Nephron progenitor cell (in vitro differentiated cells): Measurements from ENCODE around the gene C1orf21.

Experiments used
- DNase-seq: peaks from one replicate; pipeline ENCODE4 v3.0.0; 2021
- H3K27ac Mint-ChIP-seq: 2 replicates; pipeline ENCODE4 v1.8.0; 2021; ENCODE audit warnings: mild to moderate bottlenecking, moderate library complexity, mixed read lengths
- H3K27me3 Mint-ChIP-seq: 2 replicates; pipeline ENCODE4 v1.8.0; 2021; ENCODE audit warnings: mild to moderate bottlenecking, low read depth, mixed read lengths; ENCODE audit not compliant: poor library complexity
- H3K36me3 Mint-ChIP-seq: 2 replicates; pipeline ENCODE4 v1.8.0; 2021; ENCODE audit warnings: low read depth, mixed read lengths
- H3K4me1 Mint-ChIP-seq: 2 replicates; pipeline ENCODE4 v1.8.0; 2021; ENCODE audit warnings: mixed read lengths
- H3K4me3 Mint-ChIP-seq: 2 replicates; pipeline ENCODE4 v1.8.0; 2021; ENCODE audit warnings: mild to moderate bottlenecking, moderate library complexity, mixed read lengths
- H3K9me3 Mint-ChIP-seq: 2 replicates; pipeline ENCODE4 v1.8.0; 2021; ENCODE audit warnings: mild to moderate bottlenecking, moderate library complexity, mixed read lengths
- TF ChIP-seq, protein P1 (sequence below): fragments of 200-600 bp; sonication (generic); IDR thresholded peaks from 2 replicates; pipeline ENCODE4 v1.5.0; 2021; ENCODE audit warnings: antibody characterized with exemption

The C1orf21 gene

GRCh38 chr1:184492536-184492935 is 105.7 kb downstream of the C1orf21 start:
- Mint-ChIP-seq H3K36me3 (no peaks in the 10 kb centered on the region), H3K27ac (peak overlapping the region; percentile 25), H3K9me3 (no peaks in the 10 kb centered on the region), H3K27me3 (peaks cover 4% of the 10 kb centered on the region), H3K4me1 (peaks cover 40% of the 10 kb centered on the region), H3K4me3 (no peak overlapping the region)
- no peak for DNase-seq
- TF ChIP-seq, protein P1, sequence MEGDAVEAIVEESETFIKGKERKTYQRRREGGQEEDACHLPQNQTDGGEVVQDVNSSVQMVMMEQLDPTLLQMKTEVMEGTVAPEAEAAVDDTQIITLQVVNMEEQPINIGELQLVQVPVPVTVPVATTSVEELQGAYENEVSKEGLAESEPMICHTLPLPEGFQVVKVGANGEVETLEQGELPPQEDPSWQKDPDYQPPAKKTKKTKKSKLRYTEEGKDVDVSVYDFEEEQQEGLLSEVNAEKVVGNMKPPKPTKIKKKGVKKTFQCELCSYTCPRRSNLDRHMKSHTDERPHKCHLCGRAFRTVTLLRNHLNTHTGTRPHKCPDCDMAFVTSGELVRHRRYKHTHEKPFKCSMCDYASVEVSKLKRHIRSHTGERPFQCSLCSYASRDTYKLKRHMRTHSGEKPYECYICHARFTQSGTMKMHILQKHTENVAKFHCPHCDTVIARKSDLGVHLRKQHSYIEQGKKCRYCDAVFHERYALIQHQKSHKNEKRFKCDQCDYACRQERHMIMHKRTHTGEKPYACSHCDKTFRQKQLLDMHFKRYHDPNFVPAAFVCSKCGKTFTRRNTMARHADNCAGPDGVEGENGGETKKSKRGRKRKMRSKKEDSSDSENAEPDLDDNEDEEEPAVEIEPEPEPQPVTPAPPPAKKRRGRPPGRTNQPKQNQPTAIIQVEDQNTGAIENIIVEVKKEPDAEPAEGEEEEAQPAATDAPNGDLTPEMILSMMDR = no peak

GRCh38 chr1:184493987-184494388 is 107.2 kb downstream of the C1orf21 start:
- H3K9me3 Mint-ChIP-seq = no peaks in the 10 kb centered on the region
- DNase-seq = no peak
- no peak overlapping the region for H3K4me3 Mint-ChIP-seq
- peak overlapping the region; percentile 3 for H3K27ac Mint-ChIP-seq
- peaks cover 40% of the 10 kb centered on the region for H3K4me1 Mint-ChIP-seq
- H3K36me3 Mint-ChIP-seq = no peaks in the 10 kb centered on the region
- peaks cover 4% of the 10 kb centered on the region for H3K27me3 Mint-ChIP-seq
- TF ChIP-seq, protein P1 = no peak

DNA sequence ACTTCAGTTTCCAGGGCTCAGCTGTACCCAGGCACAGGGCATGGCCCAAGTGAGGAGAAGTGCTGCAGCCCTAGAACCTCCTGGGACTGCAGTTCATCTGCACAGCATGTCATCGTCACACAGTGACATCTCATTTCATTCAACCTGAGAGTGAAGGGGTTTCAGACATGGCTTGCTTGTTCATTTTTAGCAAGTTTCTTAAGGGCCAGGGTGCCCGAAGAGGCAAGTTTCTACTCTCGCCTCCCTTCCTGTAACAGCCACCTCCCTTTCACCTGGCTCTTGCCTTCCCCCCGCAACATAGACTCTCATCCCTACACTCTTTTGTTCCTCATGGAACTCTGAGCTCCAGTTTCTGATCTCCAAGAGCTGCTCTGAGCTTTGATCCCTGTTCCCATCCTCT is 108.1 kb downstream of the C1orf21 start:
- Mint-ChIP-seq H3K4me1 (peaks cover 40% of the 10 kb centered on the region), H3K27me3 (peaks cover 4% of the 10 kb centered on the region), H3K9me3 (no peaks in the 10 kb centered on the region), H3K4me3 (no peak overlapping the region), H3K27ac (no peak overlapping the region), H3K36me3 (no peaks in the 10 kb centered on the region)
- DNase-seq = no peak
- TF ChIP-seq, protein P1 = no peak

- TF ChIP-seq, protein P1 = no peak
- Mint-ChIP-seq H3K4me3 (no peak overlapping the region), H3K36me3 (no peaks in the 10 kb centered on the region), H3K27ac (no peak overlapping the region), H3K9me3 (no peaks in the 10 kb centered on the region), H3K27me3 (peaks cover 4% of the 10 kb centered on the region), H3K4me1 (peaks cover 22% of the 10 kb centered on the region)
- DNase-seq = no peak
These were observed 111.3 kb downstream of the C1orf21 start for GRCh38 chr1:184497959-184498723.

GRCh38 chr1:184499616-184500015 is 112.8 kb downstream of the C1orf21 start:
- DNase-seq = no peak
- Mint-ChIP-seq H3K4me1 (peaks cover 13% of the 10 kb centered on the region), H3K27me3 (peaks cover 4% of the 10 kb centered on the region), H3K36me3 (no peaks in the 10 kb centered on the region), H3K9me3 (no peaks in the 10 kb centered on the region), H3K27ac (no peak overlapping the region), H3K4me3 (no peak overlapping the region)
- TF ChIP-seq, protein P1 = no peak

DNA sequence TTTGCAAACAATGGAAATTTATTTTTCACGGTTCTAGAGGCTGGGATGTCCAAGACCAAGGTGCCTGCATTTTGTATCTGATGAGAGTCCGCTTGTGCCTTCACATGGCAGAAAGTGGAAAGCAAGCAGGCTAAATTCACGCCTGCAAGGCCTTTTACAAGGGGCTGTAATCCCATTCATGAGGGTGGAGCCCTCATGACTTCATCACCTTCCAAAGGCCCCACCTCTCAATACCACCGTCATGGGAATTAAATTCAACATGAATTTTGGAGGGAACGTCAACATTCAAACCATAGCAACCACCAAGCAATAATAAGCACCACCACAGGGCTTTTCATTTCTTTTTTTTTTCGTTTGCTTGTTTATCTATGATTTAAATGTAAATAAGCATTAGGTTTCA is 115.3 kb downstream of the C1orf21 start:
- no peak for DNase-seq
- Mint-ChIP-seq H3K9me3 (no peaks in the 10 kb centered on the region), H3K4me3 (no peak overlapping the region), H3K36me3 (no peaks in the 10 kb centered on the region), H3K4me1 (peaks cover 11% of the 10 kb centered on the region), H3K27me3 (no peaks in the 10 kb centered on the region), H3K27ac (no peak overlapping the region)
- TF ChIP-seq, protein P1 = no peak
